Erythroblast (primary cell): ENCODE data around the gene ATPAF2.

Experiments used
- GATA1 ChIP-seq: IDR thresholded peaks from 2 replicates; pipeline ENCODE4 v1.6.1; 2011; ENCODE audit warnings: low read depth, mild to moderate bottlenecking, control low read depth, low read length, moderate library complexity
- POLR2A ChIP-seq: IDR thresholded peaks from 2 replicates; pipeline ENCODE4 v1.6.1; 2011; ENCODE audit warnings: mild to moderate bottlenecking, low read length

- TF ChIP-seq POLR2A = no peak
- no peak for TF ChIP-seq GATA1
Observed at GRCh38 chr17:18028114-18028951, 10.6 kb downstream of the ATPAF2 start.
